GM19240 (cell line): Measurements from ENCODE around the gene CNOT11.
A peak's percentile ranks its signal among the peaks of the same experiment; 100 is the strongest.
"Not testable (repeated sequence)": the region's sequence is repeated elsewhere in the genome, so short reads cannot be mapped to it uniquely, and the experiment has no call there.

Source experiments
- DNase-seq: peaks from one replicate; pipeline ENCODE4 v3.0.0; 2011; ENCODE audit warnings: low spot score; ENCODE audit not compliant: insufficient read length

Gene CNOT11

DNA sequence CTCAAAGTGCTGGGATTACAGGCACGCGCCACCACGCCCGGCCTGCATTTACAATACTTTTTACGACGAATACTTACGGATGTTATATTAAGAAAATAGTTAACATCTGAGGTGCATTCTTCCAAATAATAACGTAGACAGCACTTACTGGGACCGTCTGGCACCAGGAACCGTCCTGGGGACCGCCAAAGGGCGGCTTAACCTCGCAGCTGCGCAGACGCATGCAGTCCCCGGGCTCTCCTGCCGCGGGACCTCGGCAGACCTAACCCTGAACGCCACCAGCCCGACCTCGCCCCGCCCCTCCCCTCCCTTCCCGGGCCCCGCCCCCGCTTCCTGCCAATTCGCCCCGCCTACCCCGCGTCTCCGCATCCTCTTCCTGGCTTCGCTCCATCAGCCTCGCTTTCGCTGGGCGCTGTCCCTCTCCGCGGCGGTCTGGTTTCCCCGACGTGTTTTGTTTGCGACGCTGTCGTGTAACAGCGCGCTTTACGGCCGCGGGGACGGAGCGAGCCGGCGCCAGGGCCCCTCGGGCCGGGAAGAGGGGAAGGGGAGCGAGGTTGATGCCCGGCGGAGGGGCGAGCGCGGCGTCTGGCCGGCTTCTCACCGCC is at the start of gene CNOT11:
Gene CNOT11, plus strand, starts transcription at position 479 of the 605 bp plus-strand sequence. Its CDS starts 79 bp downstream, at position 558.
- peak; percentile 76 for DNase-seq

GRCh38 chr2:101204400-101205115 is 48.1 kb upstream of the CNOT11 start:
- no peak for DNase-seq

GRCh38 chr2:101205521-101206479 is 46.9 kb upstream of the CNOT11 start:
- no peak for DNase-seq

GRCh38 chr2:101208830-101209229 is 43.9 kb upstream of the CNOT11 start:
- no peak for DNase-seq

DNA sequence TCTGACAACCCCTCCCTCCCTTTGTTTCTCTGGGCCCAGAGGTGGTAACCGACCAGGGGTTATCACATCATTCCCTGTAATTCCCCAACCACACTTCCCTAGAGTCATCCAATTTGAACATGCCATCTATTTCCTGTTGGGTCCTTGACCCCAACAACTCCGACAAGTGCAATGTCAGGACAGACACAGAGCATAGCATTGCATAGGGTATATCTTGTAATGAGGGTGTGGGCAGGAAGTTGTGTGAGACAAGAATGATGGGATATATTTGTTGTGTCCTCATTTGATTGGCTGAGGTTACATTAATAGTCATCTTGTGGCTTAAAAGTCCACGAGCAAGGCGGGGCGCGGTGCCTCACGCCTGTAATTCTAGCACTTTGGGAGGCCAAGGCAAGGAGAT is 33.4 kb upstream of the CNOT11 start:
- no peak for DNase-seq

- DNase-seq, result not testable (repeated sequence)
These were observed 32.6 kb upstream of the CNOT11 start for GRCh38 chr2:101220091-101220490.

GRCh38 chr2:101223814-101224231 is 28.9 kb upstream of the CNOT11 start:
- peak; percentile 61 for DNase-seq

DNA sequence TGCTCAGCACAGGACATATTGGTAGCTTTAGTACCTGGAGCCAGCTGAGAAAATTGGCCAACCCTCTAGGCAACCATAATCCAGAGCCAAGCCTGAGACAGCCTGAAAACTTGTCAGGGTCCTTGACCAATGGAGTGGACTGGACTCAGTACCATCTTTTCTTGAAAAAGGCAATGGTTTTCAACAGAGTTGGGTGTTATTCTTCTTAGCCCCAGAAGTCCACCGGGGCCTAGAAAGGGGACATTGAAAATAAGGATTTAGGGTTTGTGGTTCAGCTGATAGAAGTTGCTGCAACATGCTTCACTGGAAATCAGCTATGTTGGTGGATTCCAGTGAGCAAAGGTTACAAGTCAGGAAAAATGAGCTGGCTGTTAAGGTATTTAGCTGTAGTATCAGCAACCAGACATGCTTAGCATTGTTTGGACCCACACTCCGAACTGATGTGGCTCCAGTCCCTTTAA is 22.1 kb upstream of the CNOT11 start:
- no peak for DNase-seq

- DNase-seq, result no peak
These were observed 21.4 kb upstream of the CNOT11 start for GRCh38 chr2:101231240-101231639.

DNA sequence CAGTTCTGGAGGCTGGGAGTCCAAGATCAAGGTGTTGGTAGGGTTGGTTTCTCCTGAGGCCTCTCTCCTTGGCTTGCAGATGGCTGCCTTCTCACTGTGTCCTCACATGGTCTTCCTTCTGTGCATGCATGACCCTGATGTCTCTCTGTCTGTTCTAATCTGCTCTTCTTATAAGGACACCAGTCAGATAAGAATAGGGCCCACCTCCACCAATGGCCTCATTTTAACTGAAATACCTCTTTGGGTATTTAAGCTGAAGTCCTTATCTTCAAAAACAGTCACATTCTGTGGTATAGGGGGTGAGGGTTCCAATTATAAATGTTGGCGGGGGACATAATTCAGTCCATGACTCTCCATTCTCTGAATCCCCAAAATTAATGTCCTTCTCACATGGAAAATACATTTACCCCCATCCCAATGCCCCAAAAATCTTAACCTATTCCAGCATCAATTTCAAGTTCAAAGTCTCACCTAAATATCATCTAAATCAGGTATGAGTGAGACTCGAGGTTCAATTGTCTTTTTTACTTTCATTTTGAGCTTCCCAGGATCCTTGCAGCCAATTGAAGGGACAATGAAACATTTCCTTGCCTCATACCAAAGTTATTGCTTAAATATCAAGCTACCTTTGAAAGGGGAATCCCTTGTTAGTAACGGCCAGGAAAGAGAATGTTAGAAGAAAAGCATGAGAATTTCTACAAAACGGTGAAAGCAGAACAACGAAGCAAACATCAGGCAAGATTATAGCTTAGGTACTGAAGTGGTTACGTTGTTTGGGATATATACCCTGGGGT is 20.6 kb upstream of the CNOT11 start:
- no peak for DNase-seq

DNA sequence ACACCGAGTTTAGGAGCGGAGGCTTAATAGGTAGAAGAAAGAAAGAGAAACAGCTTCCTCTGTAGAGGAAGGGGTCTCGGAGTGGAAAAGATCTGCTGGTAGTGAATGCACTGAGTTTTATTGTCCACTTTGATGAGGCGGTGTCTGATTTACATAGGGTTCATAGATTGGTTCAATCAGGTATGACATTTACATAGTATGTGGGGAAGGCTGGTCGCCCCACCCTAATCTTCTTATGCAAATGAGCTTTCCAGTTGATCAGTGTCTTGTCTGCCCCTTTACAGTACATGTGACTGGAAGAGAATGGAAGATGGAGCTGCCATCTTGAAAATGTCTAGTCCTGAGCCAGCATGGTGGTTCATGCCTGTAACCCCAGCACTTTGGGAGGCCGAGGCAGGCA is 19.9 kb upstream of the CNOT11 start:
- no peak for DNase-seq

DNA sequence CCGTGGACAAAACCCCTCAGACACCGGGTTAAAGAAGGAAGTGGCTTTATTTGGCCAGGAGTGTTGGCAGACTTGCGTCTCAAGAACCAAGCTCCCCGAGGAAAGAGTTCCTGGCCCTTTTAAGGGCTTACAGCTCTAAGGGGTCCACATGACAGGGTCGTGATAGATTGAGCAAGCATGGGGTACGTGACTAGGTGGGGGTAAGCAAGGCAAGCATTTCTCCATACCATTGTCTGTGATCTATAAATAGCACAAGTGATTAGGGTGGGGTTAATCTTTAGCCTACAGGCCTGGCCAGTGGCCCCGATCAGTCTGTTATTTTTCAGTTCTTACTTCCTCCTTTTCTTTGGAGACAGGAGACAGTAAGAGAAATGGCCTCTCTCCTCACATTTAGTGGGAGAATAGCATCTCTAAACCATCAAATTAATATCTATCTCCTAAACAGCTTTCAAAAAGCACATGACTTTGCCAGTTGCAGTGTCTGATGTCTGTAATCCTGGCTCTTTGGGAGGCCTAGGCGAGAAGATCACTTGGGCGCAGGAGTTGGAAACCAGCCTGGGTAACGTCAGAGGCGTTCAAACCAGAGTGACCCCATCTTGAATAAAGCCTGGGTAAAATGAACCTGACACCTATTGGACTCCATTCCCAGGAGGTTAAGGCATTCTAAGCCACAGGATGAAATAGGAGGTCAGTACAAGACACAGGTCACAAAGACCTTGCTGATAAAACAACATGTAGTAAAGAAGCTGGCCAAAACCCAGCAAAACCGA is 18.3 kb upstream of the CNOT11 start:
- no peak for DNase-seq

DNA sequence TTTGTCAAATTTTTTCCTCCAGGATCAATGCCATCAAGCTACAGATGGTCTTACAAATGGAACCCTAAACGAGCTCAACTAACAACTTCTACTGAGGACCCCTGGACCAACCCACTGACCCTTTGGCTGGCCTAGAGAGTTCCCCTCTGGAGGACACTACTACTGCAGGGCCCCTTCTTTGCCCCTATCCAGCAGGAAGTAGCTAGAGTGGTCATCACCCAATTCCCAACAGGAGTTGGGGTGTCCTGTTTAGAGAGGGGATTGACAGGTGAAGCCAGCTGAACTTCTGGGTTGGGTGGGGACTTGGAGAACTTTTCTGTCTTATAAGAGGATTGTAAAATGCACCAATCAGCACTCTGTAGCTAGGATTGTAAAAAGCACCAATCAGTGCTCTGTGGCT is 16.7 kb upstream of the CNOT11 start:
- not testable (repeated sequence) for DNase-seq

- not testable (repeated sequence) for DNase-seq
These were observed 14.7 kb upstream of the CNOT11 start for GRCh38 chr2:101237944-101238343.

GRCh38 chr2:101238930-101239759 is 13.5 kb upstream of the CNOT11 start:
- DNase-seq, result no peak

GRCh38 chr2:101239760-101240118 is 12.9 kb upstream of the CNOT11 start:
- DNase-seq, result not testable (repeated sequence)

DNA sequence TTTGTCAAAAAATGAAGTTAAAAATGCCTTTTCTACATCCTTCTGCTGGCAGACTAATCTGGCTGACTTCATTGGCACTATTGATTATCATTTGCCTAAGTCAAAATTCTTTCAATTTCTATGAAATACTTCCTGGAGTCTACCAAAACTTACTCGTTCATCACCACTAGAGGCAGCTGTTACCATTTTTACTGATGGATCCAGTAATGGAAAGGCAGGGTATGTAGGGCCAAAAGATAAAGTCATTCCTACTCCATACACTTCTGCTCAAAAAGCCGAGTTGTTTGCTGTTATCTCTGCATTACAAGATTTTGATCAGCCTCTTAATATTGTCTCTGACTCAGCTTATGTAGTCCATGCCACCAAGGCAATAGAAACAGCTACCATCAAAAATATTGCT is 12.0 kb upstream of the CNOT11 start:
- DNase-seq, result not testable (repeated sequence)

- no peak for DNase-seq
These were observed 11.5 kb upstream of the CNOT11 start for GRCh38 chr2:101241158-101241557.

DNA sequence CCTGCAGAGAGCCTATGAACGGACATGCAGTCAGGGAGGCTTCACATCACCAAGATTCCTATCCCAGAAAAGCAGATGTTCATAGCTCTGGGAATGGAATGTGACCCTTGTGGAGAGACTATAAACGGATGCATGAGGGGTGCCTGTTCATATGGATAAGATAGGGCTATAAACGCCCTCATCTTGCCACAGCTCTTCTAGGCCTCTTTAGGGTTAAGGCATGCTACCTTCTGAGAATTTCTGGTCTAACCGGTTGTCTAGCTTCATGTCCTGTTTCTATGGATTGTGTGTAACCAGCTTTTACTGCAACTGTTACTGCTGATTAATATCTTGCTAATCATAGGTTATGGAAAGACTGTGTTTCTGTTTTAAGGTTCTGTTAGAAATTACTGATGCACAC is 8.3 kb upstream of the CNOT11 start:
- not testable (repeated sequence) for DNase-seq
